GM19372 (cell line): ENCODE data around the gene FAF1.

Experiments
- ATAC-seq: cut with Tn5 transposase; IDR thresholded peaks from one replicate; pipeline ENCODE4 v1.9.1; 2021; ENCODE audit warnings: mild to moderate bottlenecking, low read depth, moderate library complexity; ENCODE audit not compliant: unreplicated experiment

Gene FAF1

GRCh38 chr1:50659107-50659662 lies 300.9 kb downstream of the FAF1 start:
- no peak for ATAC-seq

- no peak for ATAC-seq
These were observed 301.5 kb downstream of the FAF1 start for GRCh38 chr1:50658459-50659076.

- no peak for ATAC-seq
These were observed 303.1 kb downstream of the FAF1 start for GRCh38 chr1:50656931-50657330.

GRCh38 chr1:50651476-50652263 lies 308.4 kb downstream of the FAF1 start:
- ATAC-seq, result no peak

GRCh38 chr1:50646526-50646925 lies 313.5 kb downstream of the FAF1 start:
- ATAC-seq, result no peak

- no peak for ATAC-seq
These were observed 314.9 kb downstream of the FAF1 start for GRCh38 chr1:50645139-50645538.

- no peak for ATAC-seq
These were observed 315.5 kb downstream of the FAF1 start for GRCh38 chr1:50644447-50645105.

GRCh38 chr1:50637460-50637859 lies 322.6 kb downstream of the FAF1 start:
- ATAC-seq, result no peak

GRCh38 chr1:50634251-50634650 lies 325.8 kb downstream of the FAF1 start:
- ATAC-seq, result no peak

GRCh38 chr1:50633465-50633864 lies 326.6 kb downstream of the FAF1 start:
- no peak for ATAC-seq

- no peak for ATAC-seq
These were observed 328.9 kb downstream of the FAF1 start for GRCh38 chr1:50631161-50631560.

- no peak for ATAC-seq
These were observed 337.8 kb downstream of the FAF1 start for GRCh38 chr1:50622259-50622658.

- no peak for ATAC-seq
These were observed 339.3 kb downstream of the FAF1 start for GRCh38 chr1:50620680-50621329.

GRCh38 chr1:50615036-50615750 lies 344.9 kb downstream of the FAF1 start:
- no peak for ATAC-seq

GRCh38 chr1:50611675-50612074 lies 348.4 kb downstream of the FAF1 start:
- ATAC-seq, result no peak

GRCh38 chr1:50610563-50610962 lies 349.5 kb downstream of the FAF1 start:
- no peak for ATAC-seq

- ATAC-seq, result no peak
These were observed 350.6 kb downstream of the FAF1 start for GRCh38 chr1:50609508-50609907.

GRCh38 chr1:50605186-50605875 lies 354.7 kb downstream of the FAF1 start:
- no peak for ATAC-seq

- no peak for ATAC-seq
These were observed 355.5 kb downstream of the FAF1 start for GRCh38 chr1:50604580-50604979.
